ENCODE data around the gene SEMA4D.

Gene SEMA4D

GRCh38 chr9:89530726-89531125, 32.8 kb upstream of the SEMA4D start:
- CTCF ChIA-PET, result interaction anchor here (2.7 kb wide), 1 partner anchor 18 kb away, joined by 8 read pairs; no protein-coding TSS in a partner anchor
- no peak for TF ChIP-seq CTCF (conservative IDR thresholded peaks at IDR 0.05; ENCODE audit: low read depth)
- POLR2A ChIA-PET (ENCODE audit: low non-redundant PET), result no interaction called here
- no peak overlapping the region for H3K27ac ChIP-seq
- DNase-seq (ENCODE audit: low spot score), result no peak

- CTCF ChIA-PET, result interaction anchor here (2.7 kb wide), 1 partner anchor 19 kb away, joined by 8 read pairs; no protein-coding TSS in a partner anchor
- DNase-seq (ENCODE audit: low spot score), result no peak
Measured at GRCh38 chr9:89529243-89530035, 31.5 kb upstream of the SEMA4D start.

GRCh38 chr9:89528540-89528939, 30.6 kb upstream of the SEMA4D start:
- CTCF ChIA-PET, result interaction anchor here (2.7 kb wide), 1 partner anchor 20 kb away, joined by 8 read pairs; no protein-coding TSS in a partner anchor
- POLR2A ChIA-PET (ENCODE audit: low non-redundant PET), result no interaction called here
- no peak for DNase-seq (ENCODE audit: low spot score)
- no peak overlapping the region for H3K27ac ChIP-seq
- TF ChIP-seq CTCF (conservative IDR thresholded peaks at IDR 0.05; ENCODE audit: low read depth), result no peak

More at GRCh38 chr9:89529243-89530035, 31.5 kb upstream of the SEMA4D start:
- POLR2A ChIA-PET (ENCODE audit: low non-redundant PET), result no interaction called here
- H3K27ac ChIP-seq, result no peak overlapping the region
- TF ChIP-seq CTCF (conservative IDR thresholded peaks at IDR 0.05; ENCODE audit: low read depth), result no peak

GRCh38 chr9:89528131-89528530, 30.2 kb upstream of the SEMA4D start:
- ChIA-PET POLR2A (ENCODE audit: low non-redundant PET) (no interaction called here), CTCF (no interaction called here)
- H3K27ac ChIP-seq, result no peak overlapping the region
- TF ChIP-seq CTCF (conservative IDR thresholded peaks at IDR 0.05; ENCODE audit: low read depth), result no peak
- DNase-seq (ENCODE audit: low spot score), result no peak

GRCh38 chr9:89527084-89527483, 29.2 kb upstream of the SEMA4D start:
- DNase-seq (ENCODE audit: low spot score), result no peak
- H3K27ac ChIP-seq, result no peak overlapping the region
- no peak for TF ChIP-seq CTCF (conservative IDR thresholded peaks at IDR 0.05; ENCODE audit: low read depth)
- ChIA-PET POLR2A (ENCODE audit: low non-redundant PET) (no interaction called here), CTCF (interaction anchor here (0.5 to 0.7 kb wide), 3 partner anchors 12 to 461 kb away, joined by 3 read pairs; partner anchors contain the start of gene SECISBP2)

GRCh38 chr9:89526667-89527066, 28.8 kb upstream of the SEMA4D start:
- DNase-seq (ENCODE audit: low spot score), result no peak
- POLR2A ChIA-PET (ENCODE audit: low non-redundant PET), result no interaction called here
- no peak overlapping the region for H3K27ac ChIP-seq
- TF ChIP-seq CTCF (conservative IDR thresholded peaks at IDR 0.05; ENCODE audit: low read depth), result no peak
- CTCF ChIA-PET, result interaction anchor here (0.6 kb wide), 1 partner anchor 208 kb away, joined by 3 read pairs; the partner anchor contains the start of gene SECISBP2
